GM21360 (cell line): ENCODE measurements around the gene ZCCHC2.

Source experiments
- ATAC-seq: cut with Tn5 transposase; IDR thresholded peaks from one replicate; pipeline ENCODE4 v1.9.1; 2021; ENCODE audit warnings: mild to moderate bottlenecking, moderate library complexity; ENCODE audit not compliant: unreplicated experiment

The ZCCHC2 gene

GRCh38 chr18:62509779-62510178 lies 13.0 kb upstream of the ZCCHC2 start:
- ATAC-seq: no peak

GRCh38 chr18:62510789-62511188 lies 12.0 kb upstream of the ZCCHC2 start:
- no peak for ATAC-seq

- no peak for ATAC-seq
These were observed 10.3 kb upstream of the ZCCHC2 start for GRCh38 chr18:62512532-62512931.

GRCh38 chr18:62512996-62513395 lies 9.8 kb upstream of the ZCCHC2 start:
- no peak for ATAC-seq

GRCh38 chr18:62514570-62514969 lies 8.3 kb upstream of the ZCCHC2 start:
- ATAC-seq: no peak

DNA sequence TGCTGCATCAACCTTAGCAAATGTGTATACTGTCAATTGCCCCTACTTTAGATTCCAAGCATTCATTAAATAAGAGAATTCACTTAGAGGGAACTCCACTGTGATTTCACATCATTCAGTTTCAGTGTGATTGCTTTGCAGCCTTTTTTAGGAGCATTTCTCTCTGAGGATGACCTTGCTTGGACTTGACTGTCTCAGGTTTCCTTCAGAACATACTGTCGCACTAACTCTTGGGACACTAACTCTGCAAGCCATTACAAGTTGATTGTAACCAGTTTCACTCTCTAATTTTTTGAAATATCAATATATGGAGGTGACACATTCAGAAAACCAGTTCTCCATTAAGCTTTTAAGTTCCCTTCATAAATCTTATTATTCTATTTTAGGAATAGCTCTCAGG lies 6.6 kb upstream of the ZCCHC2 start:
- ATAC-seq: no peak

DNA sequence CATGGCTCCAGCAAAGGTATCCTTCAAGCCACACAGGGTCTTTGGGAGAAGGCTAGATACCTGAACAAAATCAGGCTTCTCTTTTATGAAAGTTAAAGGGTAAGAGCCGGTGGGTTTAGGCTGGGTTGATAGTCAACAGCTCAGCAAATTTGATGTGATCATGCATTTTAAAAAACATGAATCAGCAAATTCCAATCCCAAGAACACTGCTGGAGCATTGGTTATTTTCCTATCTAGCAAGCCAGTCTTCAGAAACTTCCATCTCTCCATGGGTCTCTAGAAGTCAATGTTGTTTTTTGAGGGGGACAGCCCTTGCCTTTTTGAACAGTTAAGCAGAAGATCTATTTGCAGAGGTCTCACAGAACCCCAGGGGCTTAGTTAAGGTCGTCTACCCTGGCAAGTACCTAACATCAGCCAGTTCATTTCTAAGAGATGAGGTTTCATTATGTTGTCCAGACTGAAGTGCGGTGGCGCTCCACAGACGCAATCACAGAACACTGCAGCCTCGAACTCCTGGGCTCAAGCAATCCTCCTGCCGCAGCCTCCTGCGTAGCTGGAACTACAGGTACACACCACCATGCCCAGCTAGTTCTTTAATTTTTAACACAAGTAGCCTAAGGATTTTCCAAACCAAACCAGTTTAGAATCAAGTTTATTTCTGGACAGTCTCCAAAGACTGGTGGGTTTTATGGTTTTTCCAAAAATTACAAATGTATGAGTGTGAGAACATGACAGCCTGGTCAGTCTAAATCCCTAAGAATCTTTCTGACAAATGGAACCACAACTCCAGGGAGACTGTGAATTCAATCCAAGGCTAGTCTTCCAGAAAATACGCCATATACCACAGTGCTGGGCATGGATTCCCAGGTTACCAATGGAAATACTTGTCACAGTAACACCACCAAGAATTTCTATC lies 4.1 kb upstream of the ZCCHC2 start:
- ATAC-seq: no peak

- ATAC-seq: no peak
These were observed 3.1 kb upstream of the ZCCHC2 start for GRCh38 chr18:62519684-62520083.

DNA sequence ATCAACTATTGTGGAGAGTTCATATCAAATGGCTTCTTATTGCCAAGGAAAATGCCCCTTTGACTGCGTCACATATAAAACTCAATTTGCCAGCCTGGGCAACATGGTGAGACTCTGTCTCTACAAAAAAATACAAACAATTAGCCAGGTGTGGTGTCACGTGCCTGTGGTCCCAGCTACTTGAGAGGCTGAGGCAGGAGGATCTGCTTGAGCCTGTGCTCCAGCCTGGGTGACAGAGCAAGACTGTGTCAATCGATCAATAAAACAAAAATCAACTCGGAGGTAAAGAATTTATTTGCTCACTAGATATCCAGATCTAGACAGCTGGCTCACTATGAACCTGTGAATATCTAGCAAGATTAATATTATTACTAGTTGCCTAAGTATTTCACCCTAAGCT lies 1.7 kb upstream of the ZCCHC2 start:
- no peak for ATAC-seq

GRCh38 chr18:62521593-62521992 lies 1.2 kb upstream of the ZCCHC2 start:
- ATAC-seq: no peak

- peak; percentile 8 for ATAC-seq
These were observed 684 bp upstream of the ZCCHC2 start for GRCh38 chr18:62522178-62522503.

- no peak for ATAC-seq
These were observed 397 bp downstream of the ZCCHC2 start for GRCh38 chr18:62523255-62523588.

DNA sequence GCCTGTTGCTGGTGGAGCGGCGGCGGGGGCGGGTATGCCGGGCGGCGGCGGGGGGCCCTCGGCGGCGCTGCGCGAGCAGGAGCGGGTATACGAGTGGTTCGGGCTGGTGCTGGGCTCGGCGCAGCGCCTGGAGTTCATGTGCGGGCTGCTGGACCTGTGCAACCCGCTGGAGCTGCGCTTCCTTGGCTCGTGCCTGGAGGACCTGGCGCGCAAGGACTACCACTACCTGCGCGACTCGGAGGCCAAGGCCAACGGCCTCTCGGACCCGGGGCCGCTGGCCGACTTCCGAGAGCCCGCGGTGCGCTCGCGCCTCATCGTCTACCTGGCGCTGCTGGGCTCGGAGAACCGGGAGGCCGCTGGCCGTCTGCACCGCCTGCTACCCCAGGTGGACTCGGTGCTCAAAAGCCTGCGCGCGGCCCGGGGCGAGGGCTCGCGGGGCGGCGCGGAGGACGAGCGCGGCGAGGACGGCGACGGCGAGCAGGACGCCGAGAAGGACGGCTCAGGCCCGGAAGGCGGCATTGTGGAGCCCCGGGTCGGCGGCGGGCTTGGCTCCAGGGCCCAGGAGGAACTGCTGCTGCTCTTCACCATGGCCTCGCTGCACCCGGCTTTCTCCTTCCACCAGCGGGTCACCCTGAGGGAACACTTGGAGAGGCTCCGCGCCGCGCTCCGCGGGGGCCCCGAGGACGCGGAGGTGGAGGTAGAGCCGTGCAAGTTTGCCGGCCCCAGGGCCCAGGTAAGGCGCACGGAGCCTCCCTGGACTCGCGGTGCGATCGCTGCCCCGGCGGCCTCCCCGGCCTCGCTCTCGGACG lies 1.0 kb downstream of the ZCCHC2 start:
- peak; percentile 1 for ATAC-seq

GRCh38 chr18:62524440-62525200 lies 1.8 kb downstream of the ZCCHC2 start:
- peak; percentile 10 for ATAC-seq

DNA sequence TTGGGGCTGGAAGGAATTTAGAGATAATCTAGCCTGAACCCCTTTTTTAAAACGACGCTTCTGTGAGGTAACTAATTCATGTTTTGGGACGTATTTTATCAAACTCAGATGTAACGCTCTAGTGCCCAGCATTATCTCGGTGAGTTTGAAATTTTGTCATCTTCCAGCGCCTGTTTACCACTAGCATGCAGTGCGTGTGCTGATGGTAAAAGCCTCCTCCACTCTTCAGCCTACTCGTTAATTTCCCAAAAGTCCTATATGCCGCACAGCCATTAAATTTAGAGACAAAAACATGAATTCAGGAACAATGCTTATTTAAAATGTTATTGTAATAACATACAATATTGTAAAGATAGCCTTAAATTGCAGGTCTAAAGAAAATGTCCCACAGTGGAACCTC lies 2.8 kb downstream of the ZCCHC2 start:
- no peak for ATAC-seq

- ATAC-seq: no peak
These were observed 3.5 kb downstream of the ZCCHC2 start for GRCh38 chr18:62526098-62527025.

DNA sequence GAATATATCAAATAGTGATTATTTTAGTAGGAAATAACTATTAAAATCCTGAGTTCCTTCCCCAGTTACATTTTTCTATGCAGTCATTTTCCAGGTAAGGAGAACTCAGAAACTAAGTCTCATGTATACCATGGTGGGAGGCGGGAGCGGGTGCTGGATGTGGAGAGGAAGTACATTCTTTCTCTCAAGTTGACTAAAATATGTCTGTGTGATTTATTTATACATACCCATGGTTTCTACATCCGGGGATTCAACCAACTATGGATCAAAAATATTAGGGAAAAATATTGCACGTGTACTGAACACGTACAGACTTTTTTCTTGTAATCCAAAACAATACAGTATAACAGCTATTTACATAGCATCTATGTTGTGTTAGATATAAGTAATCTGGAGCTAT lies 6.8 kb downstream of the ZCCHC2 start:
- ATAC-seq: no peak

DNA sequence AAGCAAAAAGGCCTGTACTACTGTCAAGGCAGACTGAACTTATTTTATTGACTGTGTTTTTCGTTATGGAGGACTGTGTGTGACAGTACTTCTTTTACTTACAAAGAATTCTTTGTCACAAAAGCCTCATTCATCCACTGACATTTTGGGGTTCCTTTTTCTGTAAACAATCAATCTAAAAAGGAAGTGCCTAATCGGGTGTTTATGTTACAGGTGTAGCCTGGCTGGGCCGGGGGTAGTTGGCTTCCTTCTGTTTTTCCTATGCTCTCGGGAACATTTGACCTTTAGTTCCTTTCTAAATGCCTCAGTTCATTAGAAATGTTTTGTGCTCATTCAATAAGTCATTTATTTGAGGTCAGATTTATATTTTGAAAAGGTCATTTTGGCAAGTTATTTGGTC lies 8.3 kb downstream of the ZCCHC2 start:
- no peak for ATAC-seq

GRCh38 chr18:62531931-62532330 lies 9.1 kb downstream of the ZCCHC2 start:
- no peak for ATAC-seq

DNA sequence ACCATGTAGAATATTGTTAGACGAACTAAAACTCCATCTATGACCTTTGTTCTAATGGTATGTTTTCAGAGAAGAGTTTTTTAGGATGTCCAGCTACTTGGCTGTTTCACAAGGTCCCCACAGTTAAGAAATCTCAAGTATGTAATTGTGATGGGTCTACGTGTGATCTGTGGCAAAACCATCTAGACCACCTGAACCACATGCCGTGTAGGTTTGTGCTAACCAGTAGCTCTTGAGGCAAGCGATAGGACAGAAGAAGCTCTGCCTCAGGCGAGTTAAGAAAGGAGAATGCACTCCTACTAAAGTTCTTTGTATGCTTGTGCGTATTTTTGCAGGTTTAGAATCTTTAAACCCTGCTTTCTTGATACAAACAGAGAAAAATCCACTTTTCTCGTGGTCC lies 13.2 kb downstream of the ZCCHC2 start:
- no peak for ATAC-seq
